ENCODE measurements around the gene MEIS1.
A peak's percentile ranks its signal among the peaks of the same experiment; 100 is the strongest.

The MEIS1 gene

GRCh38 chr2:66507673-66508201, 72.8 kb downstream of the MEIS1 start:
- peak; percentile 56 for DNase-seq (ENCODE audit: low spot score)

- DNase-seq (ENCODE audit: low spot score), result no peak
Measured at GRCh38 chr2:66508484-66509071, 73.7 kb downstream of the MEIS1 start.

GRCh38 chr2:66509326-66509811, 74.4 kb downstream of the MEIS1 start:
- no peak for DNase-seq (ENCODE audit: low spot score)

GRCh38 chr2:66512626-66513025, 77.7 kb downstream of the MEIS1 start:
- DNase-seq (ENCODE audit: low spot score), result no peak

- no peak for DNase-seq (ENCODE audit: low spot score)
Measured at GRCh38 chr2:66515743-66516142, 80.8 kb downstream of the MEIS1 start.

GRCh38 chr2:66516499-66516898, 81.6 kb downstream of the MEIS1 start:
- DNase-seq (ENCODE audit: low spot score), result no peak

- DNase-seq (ENCODE audit: low spot score), result no peak
Measured at GRCh38 chr2:66517772-66518171, 82.8 kb downstream of the MEIS1 start.

GRCh38 chr2:66519264-66519843, 84.4 kb downstream of the MEIS1 start:
- no peak for DNase-seq (ENCODE audit: low spot score)

- DNase-seq (ENCODE audit: low spot score), result no peak
Measured at GRCh38 chr2:66521291-66521922, 86.5 kb downstream of the MEIS1 start.

- no peak for DNase-seq (ENCODE audit: low spot score)
Measured at GRCh38 chr2:66522611-66523376, 87.9 kb downstream of the MEIS1 start.

- DNase-seq (ENCODE audit: low spot score), result no peak
Measured at GRCh38 chr2:66523377-66523969, 88.5 kb downstream of the MEIS1 start.

GRCh38 chr2:66523990-66524389, 89.1 kb downstream of the MEIS1 start:
- no peak for DNase-seq (ENCODE audit: low spot score)

- DNase-seq (ENCODE audit: low spot score), result no peak
Measured at GRCh38 chr2:66525606-66526005, 90.7 kb downstream of the MEIS1 start.

- DNase-seq (ENCODE audit: low spot score), result no peak
Measured at GRCh38 chr2:66526180-66526579, 91.3 kb downstream of the MEIS1 start.

- DNase-seq (ENCODE audit: low spot score), result no peak
Measured at GRCh38 chr2:66528974-66529724, 94.2 kb downstream of the MEIS1 start.

- no peak for DNase-seq (ENCODE audit: low spot score)
Measured at GRCh38 chr2:66530651-66531050, 95.7 kb downstream of the MEIS1 start.

GRCh38 chr2:66531155-66531554, 96.2 kb downstream of the MEIS1 start:
- DNase-seq (ENCODE audit: low spot score), result no peak

- no peak for DNase-seq (ENCODE audit: low spot score)
Measured at GRCh38 chr2:66531567-66531966, 96.6 kb downstream of the MEIS1 start.

- no peak for DNase-seq (ENCODE audit: low spot score)
Measured at GRCh38 chr2:66532972-66533868, 98.3 kb downstream of the MEIS1 start.

GRCh38 chr2:66534461-66534860, 99.5 kb downstream of the MEIS1 start:
- DNase-seq (ENCODE audit: low spot score), result no peak

Measured in iPS-NIHi11 (cell line).